Activated naive CD4-positive, alpha-beta T cell treated with anti-CD3 and anti-CD28 coated beads for 36 hours (primary cell): ENCODE results near the gene PIK3R1. TPM values are rescaled to one million over a fixed set of nuclear protein-coding genes. Genes with fewer than 3 reads are reported as not detected.
A peak's percentile ranks its signal among the peaks of the same experiment; 100 is the strongest.
"Not testable (repeated sequence)": the region's sequence is repeated elsewhere in the genome, so short reads cannot be mapped to it uniquely, and the experiment has no call there.

Source experiments
- CTCF ChIA-PET: fragments of 350-600 bp; sonication (Branson Sonifier 250); formaldehyde crosslinking; loops from one replicate; lab custom pipeline; 2021; ENCODE audit warnings: antibody characterized with exemption; lab: Charles Lee
- DNase-seq: peaks from one replicate; pipeline ENCODE4 v3.0.0-alpha.2; 2020
- H3K27ac Mint-ChIP-seq: one replicate; pipeline ENCODE4 v1.8.0; 2021; ENCODE audit warnings: mild to moderate bottlenecking, mixed read lengths
- H3K27me3 Mint-ChIP-seq: one replicate; pipeline ENCODE4 v1.8.0; 2021; ENCODE audit warnings: low read depth, mixed read lengths
- H3K36me3 Mint-ChIP-seq: one replicate; pipeline ENCODE4 v1.8.0; 2021; ENCODE audit warnings: low read depth, mixed read lengths
- H3K4me1 Mint-ChIP-seq: one replicate; pipeline ENCODE4 v1.8.0; 2021; ENCODE audit warnings: low read depth, mixed read lengths
- H3K4me3 Mint-ChIP-seq: one replicate; pipeline ENCODE4 v1.8.0; 2021; ENCODE audit warnings: mild to moderate bottlenecking, moderate library complexity, mixed read lengths
- H3K9me3 Mint-ChIP-seq: one replicate; pipeline ENCODE4 v1.8.0; 2021; ENCODE audit warnings: mixed read lengths
- intact Hi-C: fragments of 100-400 bp; cut with micrococcal nuclease; formaldehyde crosslinking; loops from one replicate; pipeline ENCODE4 v1.15.1; 2023
- total RNA-seq, 2 experiments: library from RNA; stranded (reverse); gene quantifications; one replicate each; pipeline ENCODE4 v1.2.3, GENCODE V29; 2021

PIK3R1 gene
- total RNA-seq, 2 experiments from 2014 or later, result 28.5 to 31.4 TPM

DNA sequence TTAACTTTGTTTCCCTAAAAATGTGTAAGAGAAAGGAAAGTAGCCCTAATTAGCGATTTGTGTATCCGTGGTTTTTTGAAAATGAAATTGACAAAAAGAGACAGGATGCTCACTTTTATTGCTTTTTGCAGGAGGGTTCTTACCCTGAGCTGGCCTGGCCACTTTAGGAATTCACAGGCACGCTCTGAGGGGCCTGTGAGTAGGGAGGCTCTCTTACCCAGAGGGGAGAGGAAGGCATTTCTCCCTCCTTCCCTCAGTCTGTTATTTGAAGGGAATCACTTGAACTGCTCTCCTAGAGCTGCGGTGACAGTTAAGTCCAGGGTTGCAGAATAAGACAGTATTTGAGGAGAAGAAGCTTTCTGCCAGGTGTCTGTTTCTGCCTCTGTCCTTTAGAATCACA, 16.7 kb downstream of the PIK3R1 start:
- CTCF ChIA-PET, result interaction anchor here (0.5 kb wide), 1 partner anchor 21 kb away, joined by 3 read pairs; no protein-coding TSS in a partner anchor
- intact Hi-C loops, result no loop called here

DNA sequence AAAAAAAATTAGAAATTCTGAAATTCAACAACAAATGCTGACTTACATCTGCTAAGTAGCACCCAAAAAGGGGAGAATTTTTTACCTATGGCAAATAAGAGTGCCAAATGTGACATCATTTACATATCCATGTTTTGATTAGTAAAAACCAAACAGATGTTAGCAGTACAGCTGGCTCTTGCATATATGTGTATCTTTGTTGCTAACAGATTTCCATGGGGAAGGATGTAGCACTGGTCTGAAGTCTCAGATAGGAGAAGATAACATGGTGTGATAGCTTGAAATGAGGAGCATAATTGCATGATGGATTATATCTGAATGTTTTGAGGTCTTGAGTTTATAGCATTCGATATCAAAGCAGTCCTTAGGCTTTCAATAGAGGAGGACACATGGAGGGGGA, 17.5 kb downstream of the PIK3R1 start:
- H3K4me1 Mint-ChIP-seq, result peaks cover 79% of the 10 kb centered on the region
- H3K4me3 Mint-ChIP-seq, result no peak overlapping the region
- H3K27me3 Mint-ChIP-seq, result no peaks in the 10 kb centered on the region
- H3K27ac Mint-ChIP-seq, result no peak overlapping the region
- H3K9me3 Mint-ChIP-seq, result no peaks in the 10 kb centered on the region
- intact Hi-C loops, result no loop called here
- CTCF ChIA-PET, result no interaction called here
- no peak for DNase-seq
- peaks cover 5% of the 10 kb centered on the region for H3K36me3 Mint-ChIP-seq

More for the DNA sequence above, 16.7 kb downstream of the PIK3R1 start:
- H3K36me3 Mint-ChIP-seq, result peaks cover 10% of the 10 kb centered on the region
- no peaks in the 10 kb centered on the region for H3K27me3 Mint-ChIP-seq
- H3K4me3 Mint-ChIP-seq, result no peak overlapping the region
- H3K27ac Mint-ChIP-seq, result no peak overlapping the region
- DNase-seq, result no peak
- H3K9me3 Mint-ChIP-seq, result no peaks in the 10 kb centered on the region
- H3K4me1 Mint-ChIP-seq, result peaks cover 78% of the 10 kb centered on the region

DNA sequence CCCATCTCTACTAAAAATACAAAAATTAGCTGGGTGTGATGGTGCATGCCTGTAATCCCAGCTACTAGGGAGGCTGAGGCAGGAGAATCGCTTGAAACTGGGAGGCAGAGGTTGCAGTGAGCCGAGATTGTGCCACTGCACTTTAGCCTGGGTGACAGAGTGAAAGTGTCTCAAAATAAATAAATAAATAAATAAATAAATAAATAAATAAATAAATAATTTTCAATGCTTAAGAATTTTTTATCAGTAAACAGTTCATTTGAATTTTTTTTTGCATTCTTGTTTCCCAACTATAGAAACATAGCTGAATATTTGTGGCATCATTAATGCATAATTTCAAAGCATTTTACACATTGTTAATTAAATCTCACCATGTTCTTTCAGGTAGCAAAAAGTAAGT, 19.7 kb downstream of the PIK3R1 start:
- H3K36me3 Mint-ChIP-seq, H3K27me3 Mint-ChIP-seq, intact Hi-C loops, H3K27ac Mint-ChIP-seq, H3K4me3 Mint-ChIP-seq, H3K9me3 Mint-ChIP-seq, DNase-seq: not testable (repeated sequence)
- H3K4me1 Mint-ChIP-seq, result peaks cover 79% of the 10 kb centered on the region
- CTCF ChIA-PET, result interaction anchor here (0.9 to 1.7 kb wide), 2 partner anchors 11 to 18 kb away, joined by 3 to 4 read pairs; no protein-coding TSS in a partner anchor

DNA sequence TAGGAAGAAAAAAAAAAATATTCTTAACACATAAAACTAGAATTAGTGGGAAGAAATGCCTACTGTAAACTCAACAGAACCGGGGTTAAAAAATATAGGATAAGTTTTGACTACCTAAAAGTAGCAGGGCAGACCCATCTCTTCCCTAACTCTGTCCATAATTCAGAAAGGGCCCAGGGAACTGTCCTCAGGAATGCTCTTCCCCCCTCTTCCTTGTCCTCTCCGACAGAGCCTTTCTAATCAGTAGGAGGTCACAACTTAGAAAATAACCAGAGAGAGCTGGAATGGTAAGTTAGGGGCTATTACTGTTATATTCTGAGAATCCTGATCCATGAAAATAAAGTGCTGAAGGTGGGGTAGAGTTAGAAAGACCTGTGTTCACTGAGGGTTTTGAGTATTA, 22.2 kb downstream of the PIK3R1 start:
- CTCF ChIA-PET, result interaction anchor here (0.6 to 1.8 kb wide), 2 partner anchors 12 to 24 kb away, joined by 3 to 5 read pairs; no protein-coding TSS in a partner anchor

DNA sequence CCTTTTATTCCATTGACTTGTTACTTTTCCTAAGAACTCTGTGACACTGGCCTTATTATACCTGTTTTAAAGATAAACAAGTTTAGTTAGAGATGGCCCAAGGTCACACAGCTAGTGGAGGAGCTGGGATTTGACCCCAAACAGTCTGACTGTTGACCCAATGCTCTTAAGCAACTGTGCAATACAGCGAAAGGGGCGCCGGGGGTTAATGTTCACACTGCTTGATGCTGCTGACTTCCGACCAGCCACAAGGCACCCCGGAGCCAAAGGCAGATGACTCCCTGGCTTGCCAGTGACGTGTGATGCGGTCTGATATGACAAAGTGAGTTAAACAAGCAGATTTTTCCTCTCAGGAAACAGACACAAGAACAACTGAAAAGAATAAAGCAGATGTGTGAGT, 23.9 kb downstream of the PIK3R1 start:
- peak; percentile 93 for DNase-seq
- Mint-ChIP-seq H3K9me3 (no peaks in the 10 kb centered on the region), H3K27me3 (no peaks in the 10 kb centered on the region), H3K4me3 (peak overlapping the region; percentile 36), H3K4me1 (peaks cover 80% of the 10 kb centered on the region), H3K36me3 (no peaks in the 10 kb centered on the region), H3K27ac (peak overlapping the region; percentile 72)
- intact Hi-C loops, result loop anchor here (1.0 kb wide), 1 partner anchor 24 kb away; the partner anchor contains the start of gene PIK3R1
- CTCF ChIA-PET, result interaction anchor here (0.7 to 2.2 kb wide), 9 partner anchors 9 to 935 kb away, joined by 3 to 5 read pairs (median 4); no protein-coding TSS in a partner anchor

More for the DNA sequence above, 22.2 kb downstream of the PIK3R1 start:
- Mint-ChIP-seq H3K27me3 (no peaks in the 10 kb centered on the region), H3K9me3 (no peaks in the 10 kb centered on the region), H3K4me3 (no peak overlapping the region), H3K4me1 (peaks cover 79% of the 10 kb centered on the region), H3K27ac (no peak overlapping the region), H3K36me3 (no peaks in the 10 kb centered on the region)
- intact Hi-C loops, result no loop called here
- DNase-seq, result no peak

DNA sequence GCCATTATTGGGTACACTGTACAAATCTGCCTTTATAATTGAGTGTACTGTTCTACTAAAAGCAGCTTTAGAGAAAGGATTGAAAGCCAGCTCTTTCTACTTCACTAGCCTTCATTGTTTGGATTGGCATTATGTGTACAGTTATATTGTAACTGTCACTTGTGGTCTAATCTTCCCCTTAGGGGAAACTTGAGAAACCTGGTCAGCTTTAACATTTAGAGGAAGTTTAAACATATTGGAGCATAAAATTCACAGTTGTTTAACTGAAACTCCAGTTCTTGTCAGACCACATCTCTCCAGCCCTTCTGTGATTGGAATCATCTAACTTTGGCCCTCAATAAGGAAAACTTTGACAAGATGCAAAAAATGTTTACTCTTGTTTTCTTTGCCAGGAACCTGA, 24.6 kb downstream of the PIK3R1 start:
- H3K4me1 Mint-ChIP-seq, result peaks cover 82% of the 10 kb centered on the region
- CTCF ChIA-PET, result interaction anchor here (0.7 to 2.2 kb wide), 4 partner anchors 12 to 42 kb away, joined by 3 to 5 read pairs (median 4); no protein-coding TSS in a partner anchor

DNA sequence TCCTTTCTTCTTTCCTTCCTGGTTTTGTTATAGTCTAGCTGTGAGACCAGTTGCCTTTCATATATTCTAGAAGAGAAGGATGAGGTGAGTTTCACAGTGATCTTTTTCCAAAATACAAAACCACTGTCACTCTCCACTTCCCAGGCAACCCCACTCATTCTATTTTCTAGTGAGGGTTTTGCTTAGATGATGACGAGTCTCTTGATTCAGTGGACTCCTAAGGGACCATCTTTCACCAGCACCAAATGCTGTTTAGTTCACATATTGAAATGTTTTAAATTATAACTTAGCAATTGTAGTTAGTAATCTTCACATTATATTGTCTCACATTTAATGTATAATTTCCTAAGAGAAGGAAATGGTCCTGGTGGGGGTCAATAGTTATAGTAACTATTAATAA, 25.2 kb downstream of the PIK3R1 start:
- Mint-ChIP-seq H3K4me1 (peaks cover 83% of the 10 kb centered on the region), H3K27ac (peak overlapping the region; percentile 68), H3K36me3 (no peaks in the 10 kb centered on the region), H3K4me3 (no peak overlapping the region), H3K27me3 (no peaks in the 10 kb centered on the region), H3K9me3 (no peaks in the 10 kb centered on the region)
- intact Hi-C loops, result no loop called here
- CTCF ChIA-PET, result interaction anchor here (0.7 to 1.0 kb wide), 2 partner anchors 12 to 40 kb away, joined by 4 read pairs; no protein-coding TSS in a partner anchor
- DNase-seq, result no peak

More for the DNA sequence above, 24.6 kb downstream of the PIK3R1 start:
- Mint-ChIP-seq H3K36me3 (no peaks in the 10 kb centered on the region), H3K4me3 (peak overlapping the region; percentile 0), H3K9me3 (no peaks in the 10 kb centered on the region), H3K27me3 (no peaks in the 10 kb centered on the region), H3K27ac (peak overlapping the region; percentile 68)
- intact Hi-C loops, result no loop called here
- DNase-seq, result no peak

DNA sequence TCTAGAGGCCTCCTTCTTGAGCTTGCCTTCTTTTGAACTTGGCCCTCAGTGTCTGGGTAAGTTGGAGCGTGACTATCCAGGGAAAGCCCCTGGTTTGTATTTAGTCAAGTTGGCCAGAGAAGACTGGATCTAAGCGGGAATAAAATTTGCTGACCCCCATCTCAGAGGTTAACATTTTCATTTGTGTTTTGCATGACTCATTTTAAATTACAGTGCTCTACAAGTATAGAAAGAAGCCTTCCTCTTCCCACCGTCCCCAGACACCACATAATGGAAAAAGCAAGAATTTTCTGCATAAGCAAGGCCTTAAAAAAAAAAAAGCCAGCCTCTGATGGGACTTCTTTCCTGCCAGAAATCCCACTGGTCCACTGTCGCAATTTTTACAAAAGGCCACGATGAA, 27.2 kb downstream of the PIK3R1 start:
- H3K36me3 Mint-ChIP-seq, result no peaks in the 10 kb centered on the region
- H3K4me1 Mint-ChIP-seq, result peaks cover 71% of the 10 kb centered on the region
- H3K27me3 Mint-ChIP-seq, result no peaks in the 10 kb centered on the region
- H3K9me3 Mint-ChIP-seq, result no peaks in the 10 kb centered on the region
- intact Hi-C loops, result loop anchor here (1.0 kb wide), 1 partner anchor 26 kb away; no protein-coding TSS in a partner anchor
- peak overlapping the region; percentile 50 for H3K27ac Mint-ChIP-seq
- CTCF ChIA-PET, result interaction anchor here (1.4 kb wide), 1 partner anchor 10 kb away, joined by 4 read pairs; no protein-coding TSS in a partner anchor
- DNase-seq, result no peak
- H3K4me3 Mint-ChIP-seq, result no peak overlapping the region

DNA sequence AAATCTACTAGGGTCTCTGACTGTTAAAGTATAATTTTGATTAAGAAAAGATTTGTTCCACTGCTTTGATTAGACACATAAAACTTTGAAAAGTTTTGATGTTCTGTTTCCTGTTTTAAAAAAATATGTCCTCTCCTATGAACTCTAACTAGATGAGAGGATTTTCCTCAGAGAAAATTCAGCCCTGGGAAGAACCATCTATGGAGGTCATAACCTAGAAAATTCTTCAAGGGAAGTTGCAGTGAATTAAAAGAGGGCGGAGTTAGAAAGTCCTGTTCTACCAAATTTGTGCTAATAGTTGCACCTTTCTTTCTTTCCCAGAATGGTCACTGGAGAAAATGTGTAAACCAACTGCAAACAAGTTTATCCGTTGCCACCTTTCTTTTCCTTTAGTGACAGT, 27.7 kb downstream of the PIK3R1 start:
- Mint-ChIP-seq H3K4me1 (peaks cover 66% of the 10 kb centered on the region), H3K4me3 (no peak overlapping the region), H3K9me3 (no peaks in the 10 kb centered on the region), H3K27me3 (no peaks in the 10 kb centered on the region), H3K27ac (peak overlapping the region; percentile 46), H3K36me3 (no peaks in the 10 kb centered on the region)
- no peak for DNase-seq
- CTCF ChIA-PET, result no interaction called here
- intact Hi-C loops, result loop anchor here (1.0 kb wide), 1 partner anchor 25 kb away; no protein-coding TSS in a partner anchor

DNA sequence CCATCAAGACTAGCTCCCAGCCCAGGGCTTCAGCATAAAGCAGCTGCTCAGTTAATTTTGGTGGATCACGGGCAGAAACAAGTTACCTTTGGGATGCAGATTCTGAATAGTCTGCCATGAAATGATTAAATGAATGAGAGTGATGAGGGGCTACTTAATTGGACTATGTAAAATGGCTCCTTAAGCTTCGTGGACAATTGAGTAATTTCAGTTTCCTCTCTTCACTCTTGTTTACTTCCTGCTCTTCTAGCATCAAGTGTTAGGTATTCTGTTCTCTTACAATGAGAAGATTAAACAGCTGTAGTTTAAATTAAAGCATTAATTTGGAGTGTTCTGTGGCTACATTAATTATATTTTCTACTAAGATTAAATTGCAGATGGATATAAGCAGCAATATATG, 28.1 kb downstream of the PIK3R1 start:
- Mint-ChIP-seq H3K4me3 (no peak overlapping the region), H3K36me3 (no peaks in the 10 kb centered on the region), H3K4me1 (peaks cover 66% of the 10 kb centered on the region), H3K27ac (peak overlapping the region; percentile 46), H3K9me3 (no peaks in the 10 kb centered on the region), H3K27me3 (no peaks in the 10 kb centered on the region)
- intact Hi-C loops, result loop anchor here (1.0 kb wide), 1 partner anchor 25 kb away; no protein-coding TSS in a partner anchor
- CTCF ChIA-PET, result no interaction called here
- no peak for DNase-seq

DNA sequence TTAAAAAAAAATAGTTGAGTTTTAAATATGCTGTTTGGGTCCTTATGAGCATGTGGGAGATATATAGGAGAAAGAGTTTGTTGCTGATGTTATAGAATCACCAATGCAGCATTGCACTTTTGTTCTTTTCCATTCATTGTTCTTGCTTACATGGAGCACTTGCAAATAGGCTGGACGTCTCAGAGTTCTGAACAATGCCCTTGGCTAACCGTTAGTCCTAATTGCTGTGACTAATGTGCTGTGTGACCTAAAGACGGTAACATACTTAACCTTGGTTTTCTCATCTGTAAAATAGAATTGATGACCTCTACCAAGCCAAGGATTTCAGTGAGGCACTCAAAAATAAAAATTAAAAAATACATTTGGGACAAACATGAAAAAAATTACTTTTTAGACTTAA, 29.8 kb downstream of the PIK3R1 start:
- Mint-ChIP-seq H3K27me3 (no peaks in the 10 kb centered on the region), H3K9me3 (no peaks in the 10 kb centered on the region), H3K4me3 (no peak overlapping the region), H3K4me1 (peaks cover 73% of the 10 kb centered on the region), H3K27ac (no peak overlapping the region), H3K36me3 (no peaks in the 10 kb centered on the region)
- CTCF ChIA-PET, result interaction anchor here (1.0 to 1.7 kb wide), 2 partner anchors 10 to 30 kb away, joined by 3 read pairs; partner anchors contain the start of gene PIK3R1
- no peak for DNase-seq
- intact Hi-C loops, result no loop called here

DNA sequence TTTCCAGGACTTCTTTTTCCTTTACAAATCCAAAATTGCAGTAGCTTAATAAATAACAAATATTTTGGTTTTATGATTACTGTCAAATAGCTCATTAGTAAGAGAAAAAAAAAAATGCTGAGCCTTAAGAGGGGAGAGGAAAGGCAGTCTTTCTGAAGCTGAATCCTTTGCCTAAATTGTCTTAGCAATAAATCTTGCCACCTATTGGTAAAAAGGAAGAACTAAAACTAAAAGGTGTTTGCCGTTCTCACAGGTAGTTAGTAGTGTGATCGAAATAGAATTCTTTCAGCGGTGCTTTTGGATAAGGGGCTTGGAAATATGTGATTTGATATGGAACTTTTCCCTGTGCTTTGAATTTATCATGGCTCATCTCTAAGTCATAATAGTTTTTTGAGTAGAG, 31.2 kb downstream of the PIK3R1 start:
- Mint-ChIP-seq H3K27me3 (no peaks in the 10 kb centered on the region), H3K4me1 (peaks cover 71% of the 10 kb centered on the region), H3K27ac (no peak overlapping the region), H3K36me3 (no peaks in the 10 kb centered on the region), H3K4me3 (no peak overlapping the region), H3K9me3 (no peaks in the 10 kb centered on the region)
- no peak for DNase-seq
- intact Hi-C loops, result loop anchor here (1.0 kb wide), 1 partner anchor 1001 kb away; no protein-coding TSS in a partner anchor
- CTCF ChIA-PET, result interaction anchor here (0.5 to 1.8 kb wide), 13 partner anchors 8 to 1001 kb away, joined by 3 to 4 read pairs (median 3); partner anchors contain the start of gene PIK3R1
